Activated gamma-delta T cell (primary cell): ENCODE data around the gene NRK.
"Not testable (repeated sequence)": the region's sequence is repeated elsewhere in the genome, so short reads cannot be mapped to it uniquely, and the experiment has no call there.

Experiments
- DNase-seq: peaks from one replicate; lab custom pipeline; 2025; lab: John Stamatoyannopoulos, UW

Gene NRK

GRCh38 chrX:105880491-105880890 is 58.2 kb downstream of the NRK start:
- DNase-seq = no peak

GRCh38 chrX:105882581-105883275 is 60.4 kb downstream of the NRK start:
- no peak for DNase-seq

- no peak for DNase-seq
These were observed 72.4 kb downstream of the NRK start for GRCh38 chrX:105894721-105895120.

- no peak for DNase-seq
These were observed 87.2 kb downstream of the NRK start for GRCh38 chrX:105909576-105909975.

DNA sequence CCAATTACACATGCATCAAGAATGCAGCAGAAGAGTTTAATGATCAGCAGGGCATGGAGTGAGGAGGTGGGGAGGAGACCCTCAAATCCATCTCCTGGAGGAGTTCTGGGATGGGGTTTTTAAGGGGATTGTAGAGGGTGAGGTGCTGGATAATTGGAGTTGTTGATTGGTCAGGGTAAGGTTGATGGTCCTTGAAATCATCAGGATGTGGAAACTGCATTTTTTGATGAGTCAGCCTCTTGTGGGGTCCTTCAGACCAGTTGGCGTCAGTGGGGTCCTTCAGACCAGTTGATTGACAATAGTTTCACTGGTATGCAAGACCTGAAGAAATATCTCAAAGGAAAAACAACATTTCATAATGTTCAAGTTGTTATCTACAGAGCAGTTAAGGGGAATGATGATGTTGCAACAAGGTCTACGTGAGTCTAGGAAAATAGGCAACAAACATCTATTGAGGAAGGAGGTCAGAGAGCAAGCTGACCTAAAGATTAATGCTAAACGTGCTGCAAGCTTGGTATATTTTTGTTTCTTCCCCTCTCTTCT is 88.3 kb downstream of the NRK start:
- no peak for DNase-seq

- DNase-seq = no peak
These were observed 122.9 kb downstream of the NRK start for GRCh38 chrX:105945266-105945665.

DNA sequence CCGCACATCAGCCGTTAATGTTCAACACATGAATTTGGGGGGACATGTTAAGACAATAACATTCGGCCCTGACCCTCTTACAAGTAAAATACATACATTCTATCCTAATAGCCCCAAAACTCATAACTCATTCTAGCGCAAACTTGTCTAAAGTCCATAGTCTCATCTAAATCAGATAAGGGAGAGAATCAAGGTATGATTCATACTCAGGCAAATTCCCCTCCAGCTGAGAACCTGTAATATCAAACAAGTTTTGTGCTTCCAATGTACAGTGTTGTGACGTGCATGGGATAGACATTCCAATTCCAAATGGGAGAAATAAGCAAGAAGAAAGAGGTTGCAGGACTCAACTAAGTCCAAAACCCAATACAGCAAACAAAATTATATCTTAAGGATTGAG is 147.1 kb downstream of the NRK start:
- no peak for DNase-seq

DNA sequence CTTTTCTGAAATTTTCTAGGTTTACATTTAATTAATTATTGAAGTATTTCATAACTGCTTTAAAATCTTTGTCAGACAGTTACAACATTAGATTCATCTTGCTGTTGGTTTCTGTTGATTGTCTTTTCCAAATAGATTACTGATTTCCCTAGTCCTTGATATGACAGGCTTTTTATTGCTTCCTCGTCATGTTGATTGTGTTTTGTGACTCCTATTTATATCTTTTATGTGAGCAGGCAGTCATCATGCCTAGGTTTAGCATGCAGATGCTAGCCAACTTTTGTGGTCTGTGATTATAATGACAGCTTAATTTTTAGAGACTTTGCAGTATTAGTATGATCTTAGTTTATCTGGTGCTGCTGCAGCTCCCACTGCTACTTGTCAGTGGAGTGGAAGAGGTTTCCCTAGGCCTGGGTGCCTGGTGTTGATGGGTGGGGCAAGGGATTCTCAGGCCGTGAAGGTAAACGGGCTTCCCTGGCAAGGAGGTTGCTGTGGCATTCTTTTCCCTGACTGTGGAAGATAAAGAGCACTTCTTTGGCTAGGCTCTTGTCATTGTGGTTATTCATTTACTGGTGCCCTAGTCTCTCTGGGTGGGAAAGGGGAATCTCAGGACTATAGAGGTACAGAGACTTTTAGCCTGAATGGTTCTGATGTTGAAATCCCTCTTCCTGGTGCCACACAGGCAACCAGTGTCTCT is 150.5 kb downstream of the NRK start:
- DNase-seq = no peak

DNA sequence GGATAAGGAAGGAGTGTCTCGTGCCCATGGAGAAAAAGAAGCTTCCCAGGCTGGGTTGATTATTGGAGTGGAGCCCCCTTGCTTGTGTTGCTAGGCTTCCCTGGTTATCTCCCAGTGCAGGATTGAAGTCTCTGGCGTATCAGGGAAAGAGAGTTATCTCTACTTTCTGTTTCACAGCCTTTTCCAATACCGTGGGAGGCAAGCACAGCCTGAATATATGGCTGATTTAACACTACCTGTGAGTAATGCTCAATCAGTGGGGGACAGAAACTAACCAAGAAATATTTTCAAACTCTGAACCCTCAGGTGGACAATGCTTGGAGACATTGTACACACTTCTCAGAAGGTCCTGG is 151.0 kb downstream of the NRK start:
- no peak for DNase-seq

- no peak for DNase-seq
These were observed 153.0 kb downstream of the NRK start for GRCh38 chrX:105975382-105975781.

DNA sequence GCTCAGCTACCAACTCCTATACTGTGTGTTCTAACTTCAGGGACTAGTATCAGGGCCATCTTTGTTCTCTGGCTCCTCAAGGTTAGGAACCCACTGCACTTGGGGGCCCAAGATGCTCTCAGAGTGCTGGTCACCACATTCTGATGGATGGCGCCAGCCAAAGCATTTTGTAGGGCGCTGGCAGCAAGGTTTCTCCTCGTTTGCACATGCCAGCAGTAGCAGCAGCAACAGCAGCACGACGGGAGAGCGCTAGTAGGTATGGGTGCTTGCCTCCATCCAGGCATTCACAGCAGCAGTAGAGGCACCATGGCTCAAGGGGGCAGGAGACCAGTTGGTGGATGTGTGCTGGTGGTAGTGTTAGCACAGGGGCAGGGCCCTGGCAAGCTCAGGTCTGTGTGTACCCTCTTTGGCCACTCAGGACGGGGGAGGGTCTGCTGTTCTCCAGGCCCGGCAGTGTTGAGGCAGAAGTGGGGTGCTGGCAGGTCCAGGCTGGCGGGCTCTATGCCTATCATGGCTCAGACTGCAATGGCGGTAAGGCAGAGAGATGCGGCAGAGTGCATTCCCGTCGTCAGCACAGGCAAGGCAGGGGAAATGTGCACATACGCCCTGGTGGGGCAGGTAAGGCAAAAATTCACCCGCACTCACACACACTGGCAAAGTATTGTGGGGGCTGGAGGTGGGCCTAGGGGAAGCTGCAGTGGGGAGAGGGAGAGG is 159.6 kb downstream of the NRK start:
- DNase-seq = no peak

DNA sequence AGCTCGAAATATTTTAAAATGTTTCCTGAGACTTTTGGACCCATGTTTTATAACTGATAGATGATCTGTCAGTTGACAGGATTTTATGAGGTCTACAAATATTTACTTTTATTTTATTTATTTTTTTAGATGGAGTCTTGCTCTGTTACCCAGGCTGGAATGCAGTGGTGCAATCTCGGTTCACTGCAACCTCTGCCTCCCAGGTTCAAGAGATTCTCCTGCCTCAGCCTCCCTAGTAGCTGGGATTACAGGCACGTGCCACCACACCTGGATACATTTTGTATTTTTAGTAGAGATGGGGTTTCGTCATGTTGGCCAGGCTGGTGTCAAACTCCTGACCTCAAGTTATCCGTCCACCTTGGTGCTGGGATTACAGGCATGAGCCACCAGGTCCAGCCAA is 166.1 kb downstream of the NRK start:
- not testable (repeated sequence) for DNase-seq

DNA sequence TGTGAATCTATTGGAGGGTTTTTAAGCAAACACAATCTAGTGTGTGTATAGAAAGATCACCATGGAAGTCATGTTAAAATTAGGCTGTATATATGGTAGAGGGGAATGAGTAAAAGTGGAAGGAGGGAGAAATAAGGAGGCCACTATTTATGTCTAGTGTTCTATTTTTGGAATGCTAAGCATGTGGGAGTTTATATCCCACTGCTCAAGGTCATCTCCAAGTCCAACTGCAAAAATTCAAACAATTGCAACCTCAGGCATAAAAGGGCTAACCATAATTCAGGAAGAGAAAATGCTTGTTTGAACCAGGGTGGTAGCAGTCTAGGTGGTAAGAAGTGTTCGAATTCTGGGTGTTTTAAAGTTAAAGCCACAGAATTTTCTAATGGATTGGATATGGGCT is 177.0 kb downstream of the NRK start:
- no peak for DNase-seq

GRCh38 chrX:106000203-106000602 is 177.9 kb downstream of the NRK start:
- DNase-seq = no peak

GRCh38 chrX:106000609-106001008 is 178.3 kb downstream of the NRK start:
- not testable (repeated sequence) for DNase-seq

DNA sequence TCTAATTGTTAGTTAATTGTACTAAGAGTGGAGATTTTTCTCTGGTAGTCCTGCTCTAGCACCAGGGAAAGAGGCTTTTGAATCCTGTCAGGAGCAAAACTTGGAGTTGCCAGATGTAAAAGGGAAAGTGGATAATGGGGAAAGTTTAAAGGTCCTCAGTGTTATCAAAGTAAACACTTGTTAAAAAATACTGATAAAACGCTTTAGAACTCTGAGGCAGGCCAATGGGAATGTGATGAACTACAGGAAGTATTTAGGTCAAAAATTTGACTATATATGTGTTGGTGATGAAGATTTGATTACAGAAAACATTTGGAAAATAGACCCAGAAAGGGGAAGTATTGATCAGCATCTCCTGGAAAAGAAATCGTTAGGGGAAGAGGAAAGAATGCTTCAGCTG is 183.3 kb downstream of the NRK start:
- no peak for DNase-seq

- DNase-seq = no peak
These were observed 185.5 kb downstream of the NRK start for GRCh38 chrX:106007815-106008214.
